ENCODE measurements around the gene SH3TC2. TPM values are rescaled to one million over a fixed set of nuclear protein-coding genes. Genes with fewer than 3 reads are reported as not detected.

Gene SH3TC2
- polyA plus RNA-seq, 3 donors = 0.23 to 0.95 (median 0.81) TPM

DNA sequence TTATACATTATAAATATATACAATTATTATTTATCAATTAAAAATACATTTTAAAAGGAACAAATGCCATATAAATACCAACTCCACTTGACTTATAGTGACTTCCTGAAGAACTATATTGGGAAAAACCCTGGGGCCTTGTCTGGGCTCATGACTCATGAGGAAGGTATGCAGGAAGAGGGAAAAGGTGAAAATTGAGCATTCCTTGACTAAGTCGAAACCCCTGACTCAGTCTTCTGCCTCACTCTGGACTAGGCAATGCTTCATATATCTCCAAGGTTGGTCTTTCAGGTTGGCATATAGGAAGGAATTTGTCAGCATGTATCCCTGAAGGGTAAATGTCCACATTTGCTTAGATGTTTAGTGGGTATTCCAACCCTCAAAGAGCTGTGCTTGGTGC lies 78.5 kb downstream of the SH3TC2 start:
- DNase-seq (ENCODE audit: extremely low read depth in 1 of 11, low read depth in 9 of 11, low spot score in 4 of 11) = no peak

- no peak for DNase-seq (ENCODE audit: extremely low read depth in 1 of 11, low read depth in 9 of 11, low spot score in 4 of 11)
Observed at GRCh38 chr5:148981353-148981752, 81.5 kb downstream of the SH3TC2 start.

DNA sequence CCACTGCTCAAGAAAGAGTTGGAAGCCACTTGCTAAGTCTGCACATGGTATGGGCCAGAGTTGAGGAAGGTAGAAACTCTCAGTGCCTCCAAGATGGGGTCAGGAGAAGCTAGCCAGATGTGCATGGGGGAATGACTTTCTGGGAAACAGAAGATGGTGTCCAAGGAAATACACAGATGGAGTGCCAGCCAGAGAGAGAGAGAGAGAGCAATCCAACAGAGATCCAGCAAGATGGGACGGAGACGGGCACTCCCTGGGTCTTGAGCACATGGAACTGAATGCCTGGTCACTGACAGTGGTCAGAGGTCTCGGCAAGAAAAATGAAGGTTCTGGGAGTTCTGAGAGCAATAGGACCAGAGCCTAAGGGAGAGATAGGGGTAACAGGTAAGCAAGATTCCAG lies 82.1 kb downstream of the SH3TC2 start:
- no peak for DNase-seq (ENCODE audit: extremely low read depth in 1 of 11, low read depth in 9 of 11, low spot score in 4 of 11)

- no peak for DNase-seq (ENCODE audit: extremely low read depth in 1 of 11, low read depth in 9 of 11, low spot score in 4 of 11)
Observed at GRCh38 chr5:148979083-148979723, 83.7 kb downstream of the SH3TC2 start.

DNA sequence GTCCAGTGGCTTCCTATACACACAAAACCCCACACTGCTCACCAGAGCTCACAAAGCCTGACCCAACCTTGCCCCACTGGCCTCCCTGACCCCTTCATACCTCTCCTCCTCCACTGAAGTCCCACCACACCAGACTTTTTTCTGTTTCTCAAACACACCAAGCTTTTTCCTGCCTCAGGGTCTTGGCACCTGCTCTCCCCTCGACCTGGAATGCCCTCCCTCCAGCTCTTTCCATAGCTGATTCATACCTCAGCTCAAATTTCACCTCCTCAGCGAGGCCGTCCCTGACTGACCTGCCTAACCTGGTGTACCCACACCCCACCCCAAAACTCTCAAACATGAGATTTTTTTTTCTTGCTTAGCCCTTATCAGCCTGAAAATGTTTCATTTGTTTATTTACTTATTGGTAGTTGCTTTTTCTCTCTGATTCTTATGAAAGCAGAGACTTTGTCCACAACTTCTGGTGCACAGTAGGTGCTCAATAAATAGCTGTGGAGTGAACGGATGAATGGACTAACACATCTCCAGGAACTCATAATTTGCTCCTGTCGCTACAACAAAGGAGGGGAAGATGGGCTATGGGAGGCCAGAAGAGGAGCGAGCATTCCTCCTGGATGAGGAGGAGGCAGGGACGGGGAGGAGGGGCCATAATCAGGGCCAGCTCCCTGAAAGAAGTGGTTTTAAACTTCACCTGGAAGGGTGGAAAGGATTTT lies 84.3 kb downstream of the SH3TC2 start:
- DNase-seq (ENCODE audit: extremely low read depth in 1 of 11, low read depth in 9 of 11, low spot score in 4 of 11) = no peak

DNA sequence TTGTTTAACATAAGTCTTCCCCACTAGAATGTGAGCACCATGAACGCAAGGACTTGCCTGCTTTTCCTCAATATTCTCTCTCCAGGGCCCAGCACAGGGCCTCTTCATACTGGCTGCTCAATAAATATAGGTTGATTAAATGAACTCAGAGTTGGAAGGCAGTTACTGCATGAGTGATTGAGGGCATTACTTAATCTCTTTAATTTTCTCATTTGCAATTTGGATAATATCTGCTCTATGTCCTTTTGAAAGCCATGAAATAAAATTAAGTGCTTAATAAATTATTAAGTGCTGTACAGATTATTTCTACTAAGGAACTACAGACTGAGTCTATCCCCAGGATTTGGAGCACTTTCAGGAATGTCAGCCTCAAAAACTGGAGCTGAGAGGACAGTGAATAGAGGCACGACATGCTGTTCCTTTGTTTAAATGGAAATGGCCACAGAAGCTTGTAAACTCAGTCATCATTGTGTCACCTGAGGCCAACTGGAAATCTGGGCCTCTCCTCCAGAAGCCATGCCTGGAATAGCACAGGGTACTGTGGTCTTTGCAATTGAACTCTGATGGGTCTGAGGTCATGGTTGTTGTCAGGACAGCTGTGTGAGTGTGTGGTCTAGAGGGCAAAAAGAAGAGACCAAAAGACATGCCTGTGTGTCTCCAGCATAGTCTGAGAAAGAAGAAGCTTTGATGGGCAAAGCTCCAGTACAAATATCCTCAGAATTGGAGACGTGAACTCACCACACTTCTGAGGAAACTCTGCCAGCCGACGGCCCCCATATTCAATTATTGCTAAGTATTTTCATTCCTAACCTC lies 86.1 kb downstream of the SH3TC2 start:
- no peak for DNase-seq (ENCODE audit: extremely low read depth in 1 of 11, low read depth in 9 of 11, low spot score in 4 of 11)

GRCh38 chr5:148974642-148975327 lies 88.1 kb downstream of the SH3TC2 start:
- no peak for DNase-seq (ENCODE audit: extremely low read depth in 1 of 11, low read depth in 9 of 11, low spot score in 4 of 11)

- no peak for DNase-seq (ENCODE audit: extremely low read depth in 1 of 11, low read depth in 9 of 11, low spot score in 4 of 11)
Observed at GRCh38 chr5:148973455-148973854, 89.4 kb downstream of the SH3TC2 start.

- DNase-seq (ENCODE audit: extremely low read depth in 1 of 11, low read depth in 9 of 11, low spot score in 4 of 11) = no peak
Observed at GRCh38 chr5:148972974-148973374, 89.9 kb downstream of the SH3TC2 start.

DNA sequence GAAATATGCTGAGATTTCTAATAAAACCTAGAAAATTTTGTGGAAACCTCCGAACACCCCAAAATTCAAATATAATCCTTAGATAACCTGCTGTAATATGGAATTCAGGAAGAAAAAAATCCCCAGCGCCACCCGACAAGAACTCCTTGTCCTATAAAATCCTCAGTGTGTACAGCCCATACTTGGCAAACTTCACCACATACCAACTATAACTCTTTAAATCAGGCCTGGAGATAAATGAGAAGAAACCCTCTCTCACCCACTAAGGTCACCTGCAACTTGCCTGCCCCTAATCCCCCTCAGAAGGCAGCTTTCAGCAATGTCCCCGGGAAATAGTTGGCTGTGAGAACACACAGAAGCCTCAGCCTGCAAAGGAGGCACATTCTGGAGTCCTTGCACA lies 90.5 kb downstream of the SH3TC2 start:
- no peak for DNase-seq (ENCODE audit: extremely low read depth in 1 of 11, low read depth in 9 of 11, low spot score in 4 of 11)

DNA sequence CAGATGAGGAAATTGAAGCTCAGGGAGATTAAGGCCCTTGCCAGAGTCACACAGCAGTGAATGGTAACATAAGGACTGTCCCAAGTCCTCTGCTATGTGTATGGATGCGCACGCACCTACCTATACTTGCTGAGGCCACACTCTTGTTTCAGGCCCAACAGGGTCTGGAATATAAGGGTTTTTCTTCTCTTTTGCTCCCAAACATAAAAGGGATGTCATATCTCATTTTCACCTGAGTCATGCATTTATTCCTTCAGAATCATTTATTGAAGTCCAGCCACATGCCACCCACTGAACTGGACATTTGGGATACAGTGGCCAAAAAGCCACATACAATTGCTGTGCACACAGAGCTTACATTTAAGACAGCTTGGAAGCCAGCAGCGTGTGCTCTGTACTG lies 92.0 kb downstream of the SH3TC2 start:
- no peak for DNase-seq (ENCODE audit: extremely low read depth in 1 of 11, low read depth in 9 of 11, low spot score in 4 of 11)

DNA sequence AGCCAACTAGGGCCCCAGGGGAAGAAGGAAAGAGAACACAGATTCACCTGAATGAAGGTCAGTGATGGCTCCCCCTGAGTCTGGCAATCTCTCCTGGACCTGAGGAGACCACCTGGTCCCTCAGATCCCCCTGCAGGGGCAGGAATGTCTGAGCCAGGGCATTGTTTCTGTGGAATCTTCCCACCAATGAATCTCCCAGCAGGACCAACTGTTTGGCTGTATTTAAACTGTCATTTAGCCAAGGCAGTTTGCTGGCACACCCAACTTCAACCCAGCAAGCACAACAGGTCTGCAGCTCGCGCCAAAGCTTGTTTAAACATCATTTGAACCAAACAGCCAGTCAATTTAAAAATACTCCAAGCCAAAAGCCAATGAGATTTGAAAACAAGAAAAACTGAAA lies 92.6 kb downstream of the SH3TC2 start:
- no peak for DNase-seq (ENCODE audit: extremely low read depth in 1 of 11, low read depth in 9 of 11, low spot score in 4 of 11)

DNA sequence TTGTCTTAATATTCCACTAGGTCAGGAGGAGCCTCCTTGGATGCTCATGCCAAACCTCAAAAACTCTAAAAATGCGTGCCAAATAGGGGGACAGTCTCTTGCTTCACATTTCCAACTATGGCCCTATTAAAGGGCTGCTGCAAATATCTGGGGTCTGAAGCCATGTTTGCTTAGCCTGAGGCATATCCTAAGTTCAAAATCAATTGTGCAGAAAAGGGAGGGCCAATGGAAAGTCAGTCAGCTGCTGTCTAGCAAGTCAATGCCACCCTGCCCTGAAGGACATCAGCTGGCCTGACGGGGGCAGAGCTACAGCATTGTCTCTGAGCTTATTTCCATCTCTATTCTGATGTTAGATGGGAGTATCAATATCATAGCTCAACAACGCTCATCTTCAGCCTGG lies 93.6 kb downstream of the SH3TC2 start:
- no peak for DNase-seq (ENCODE audit: extremely low read depth in 1 of 11, low read depth in 9 of 11, low spot score in 4 of 11)

- DNase-seq (ENCODE audit: extremely low read depth in 1 of 11, low read depth in 9 of 11, low spot score in 4 of 11) = no peak
Observed at GRCh38 chr5:148968311-148968710, 94.6 kb downstream of the SH3TC2 start.

DNA sequence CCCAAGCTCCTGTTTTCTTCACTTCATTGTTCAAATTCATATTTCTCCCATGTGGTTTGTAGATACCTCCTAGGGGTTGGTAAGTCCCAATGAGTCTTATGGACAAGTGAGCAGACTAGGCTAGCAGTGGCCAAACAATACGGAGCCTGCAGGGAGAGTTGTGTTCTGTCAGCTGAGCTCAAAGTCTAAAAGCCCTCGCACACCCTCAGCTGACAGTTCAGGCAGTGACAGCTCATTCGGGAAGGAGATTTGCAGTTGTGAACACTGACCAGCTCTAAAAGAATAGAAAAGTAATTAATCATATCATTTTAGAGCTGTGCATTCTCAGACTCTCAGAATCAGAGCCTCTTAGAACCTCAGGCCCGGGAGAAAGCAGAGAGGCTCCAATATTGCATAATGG lies 95.1 kb downstream of the SH3TC2 start:
- no peak for DNase-seq (ENCODE audit: extremely low read depth in 1 of 11, low read depth in 9 of 11, low spot score in 4 of 11)

DNA sequence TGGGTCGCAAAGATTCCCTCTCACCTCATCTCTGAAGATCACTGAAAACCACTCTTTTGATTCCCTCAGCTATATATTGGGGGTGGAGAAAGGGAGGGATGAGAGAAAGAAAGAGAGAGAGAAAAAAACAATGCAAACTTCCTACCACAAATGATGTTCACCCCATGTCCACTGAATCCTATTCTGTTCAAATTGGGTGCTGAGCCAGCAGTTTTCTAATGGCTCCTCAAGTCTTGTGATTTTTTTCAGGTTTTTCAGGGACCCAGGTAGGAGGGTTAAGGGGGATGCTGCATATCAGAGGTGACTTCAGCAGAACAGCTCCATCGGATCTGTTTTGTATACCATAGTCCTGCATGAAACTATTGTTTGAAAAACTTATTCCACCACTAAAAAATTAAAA lies 95.9 kb downstream of the SH3TC2 start:
- DNase-seq (ENCODE audit: extremely low read depth in 1 of 11, low read depth in 9 of 11, low spot score in 4 of 11) = no peak

GRCh38 chr5:148966348-148966747 lies 96.5 kb downstream of the SH3TC2 start:
- DNase-seq (ENCODE audit: extremely low read depth in 1 of 11, low read depth in 9 of 11, low spot score in 4 of 11) = no peak

DNA sequence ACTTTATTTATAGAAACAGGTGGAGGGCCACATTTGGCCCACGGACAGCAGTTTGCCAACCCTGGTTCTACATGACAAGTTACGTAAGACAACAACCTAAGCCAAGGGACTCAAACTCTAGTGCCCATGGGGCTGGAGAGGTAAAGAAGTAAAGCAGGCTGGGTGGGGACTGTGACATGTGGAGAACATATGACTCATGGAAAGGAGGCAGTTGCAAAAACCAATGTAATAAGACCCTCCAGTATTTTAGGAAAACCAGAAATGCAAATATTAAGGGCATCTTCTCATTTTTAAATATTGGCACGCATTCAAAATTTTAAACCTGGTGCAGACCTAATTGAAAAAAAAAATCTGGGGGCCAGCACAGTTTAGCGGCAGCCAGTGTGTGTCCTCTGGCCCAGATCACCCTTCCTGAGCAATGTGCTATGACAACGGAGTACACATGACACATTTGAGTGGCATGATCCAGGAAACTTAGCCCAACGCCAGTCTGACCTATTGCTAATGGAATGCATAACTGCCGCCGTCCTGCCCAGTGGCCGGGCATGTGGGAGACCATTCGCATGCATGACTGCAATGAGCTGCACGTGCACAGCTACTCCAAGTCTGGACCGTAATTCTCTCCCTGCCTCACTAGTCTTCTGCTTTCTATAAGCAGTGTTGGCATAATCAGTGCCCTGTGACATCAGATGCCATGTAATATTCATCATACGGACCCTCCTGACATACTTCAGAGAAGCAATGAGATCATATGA lies 97.2 kb downstream of the SH3TC2 start:
- peak; percentile 18 to 83 (median 62) for DNase-seq (ENCODE audit: extremely low read depth in 1 of 11, low read depth in 9 of 11, low spot score in 4 of 11)

GRCh38 chr5:148963664-148964063 lies 99.2 kb downstream of the SH3TC2 start:
- DNase-seq (ENCODE audit: extremely low read depth in 1 of 11, low read depth in 9 of 11, low spot score in 4 of 11) = no peak
